GM12878 (cell line): ENCODE measurements around the gene EDC3. TPM values are rescaled to one million over a fixed set of nuclear protein-coding genes. Genes with fewer than 3 reads are reported as not detected.

Source experiments
- ATAC-seq: fragments of 200-7000 bp; cut with Tn5 transposase; 3 replicates; pipeline ENCODE4 v1.9.1; 2020; ENCODE audit warnings: mild to moderate bottlenecking, moderate library complexity
- BruUV-seq: library from RNA; stranded (reverse); fragments of 400-500 nt; replicated peaks from 2 replicates; lab custom pipeline; 2021; lab: Mats Ljungman, UMichigan
- CTCF ChIA-PET: fragments of 300-600 bp; sonication (Branson Sonifier 250); formaldehyde crosslinking; extraction: SDS; loops from one replicate; lab custom pipeline; 2021; ENCODE audit warnings: inconsistent platforms; lab: Yijun Ruan, JAX
- POLR2A ChIA-PET: fragments of 350-600 bp; formaldehyde crosslinking; extraction: SDS; loops from one replicate; lab custom pipeline; 2021; ENCODE audit warnings: inconsistent platforms; lab: Charles Lee
- RAD21 ChIA-PET: fragments of 300-600 bp; sonication (Branson Sonifier 250); formaldehyde crosslinking; loops from one replicate; lab custom pipeline; 2023; ENCODE audit warnings: antibody characterized with exemption; ENCODE audit not compliant: unreplicated experiment; lab: Charles Lee
- SMC1A ChIA-PET: fragments of 300-600 bp; sonication (Branson Sonifier 250); formaldehyde crosslinking; loops from one replicate; lab custom pipeline; 2023; ENCODE audit not compliant: unreplicated experiment, uncharacterized antibody; lab: Charles Lee
- DNase-seq: peaks from one replicate; pipeline ENCODE4 v3.0.0-alpha.2; 2011; ENCODE audit warnings: low read depth, low spot score
- FAIRE-seq: peaks from 3 replicates; lab custom pipeline; 2011; peaks lifted over from hg19 to GRCh38; lab: Jason Lieb, UNC
- H2AFZ ChIP-seq: 2 replicates; pipeline ENCODE4 v1.6.0; 2011; ENCODE audit warnings: low read depth, low read length, control low read depth; ENCODE audit not compliant: control insufficient read depth
- H3K27ac ChIP-seq: 2 replicates; pipeline ENCODE4 v1.5.1; 2011; ENCODE audit warnings: control low read depth; ENCODE audit not compliant: control insufficient read depth, insufficient read depth
- H3K27me3 ChIP-seq, 2 experiments: replicated peaks in 1 of 2; 2 replicates each; pipeline versions ENCODE4 v1.6.0 to v1.6.1; 2011; ENCODE audit warnings: low read length in 1 of 2; ENCODE audit not compliant: control insufficient read depth in 2 of 2, insufficient read depth in 2 of 2
- H3K36me3 ChIP-seq, 2 experiments: 2 replicates each; pipeline ENCODE4 v1.5.1; 2011; ENCODE audit warnings: low read length in 1 of 2; ENCODE audit not compliant: control insufficient read depth in 2 of 2, insufficient read depth in 2 of 2
- H3K4me1 ChIP-seq: 2 replicates; pipeline ENCODE4 v1.6.1; 2011; ENCODE audit warnings: mild to moderate bottlenecking, low read length, moderate library complexity, mixed read lengths; ENCODE audit not compliant: control insufficient read depth, insufficient read depth
- H3K4me2 ChIP-seq: 2 replicates; pipeline ENCODE4 v1.6.0; 2011; ENCODE audit warnings: control low read depth; ENCODE audit not compliant: control insufficient read depth, insufficient read depth
- H3K4me3 ChIP-seq: fragments of 200-600 bp; sonication (generic); 2 replicates; pipeline ENCODE4 v1.5.1; 2016
- H3K79me2 ChIP-seq: 2 replicates; pipeline ENCODE4 v1.6.0; 2011; ENCODE audit warnings: low read length; ENCODE audit not compliant: control insufficient read depth, insufficient read depth
- H3K9ac ChIP-seq: 2 replicates; pipeline ENCODE4 v1.8.0; 2011; ENCODE audit warnings: low read length, control low read depth, mixed read lengths; ENCODE audit not compliant: control insufficient read depth, insufficient read depth
- H3K9me3 ChIP-seq: replicated peaks from 3 replicates; pipeline ENCODE4 v1.5.1; 2011; ENCODE audit warnings: mild to moderate bottlenecking, low read length; ENCODE audit not compliant: control insufficient read depth, insufficient read depth
- H4K20me1 ChIP-seq: 2 replicates; pipeline ENCODE4 v1.6.0; 2011; ENCODE audit not compliant: control insufficient read depth, insufficient read depth
- DPF2 ChIP-seq: fragments of 450-650 bp; IDR thresholded peaks from 2 replicates; pipeline ENCODE4 v1.6.1; 2017; ENCODE audit warnings: mild to moderate bottlenecking
- MEF2A ChIP-seq: IDR thresholded peaks from 2 replicates; pipeline ENCODE4 v1.6.1; 2011; ENCODE audit warnings: low read depth, mild to moderate bottlenecking, low read length, moderate library complexity; ENCODE audit not compliant: insufficient read depth
- WGBS: methylation state at CpG from one replicate; pipeline ENCODE4 v1.1.6; 2016; ENCODE audit warnings: low lambda C conversion rate; ENCODE audit not compliant: insufficient replicate concordance, insufficient coverage; ENCODE audit errors: missing lambda C conversion rate; 5-methylcytosine and 5-hydroxymethylcytosine counted together
- in situ Hi-C: fragments of 300-500 bp; cut with MboI; formaldehyde crosslinking; loops from 9 replicates; pipeline ENCODE4 v1.14.3; 2018; ENCODE audit warnings: mixed read lengths
- intact Hi-C: fragments of 100-400 bp; cut with micrococcal nuclease; formaldehyde crosslinking; loops from one replicate; pipeline ENCODE4 v1.14.2; 2022; ENCODE audit not compliant: unreplicated experiment
- polyA plus RNA-seq, 11 experiments: library from polyadenylated mRNA; depleted of rRNA in 4 of 11; unstranded in 6 of 11; stranded (reverse) in 5 of 11; fragments of >200 nt; fragmentation: Nextera tagmentation in 4 of 11; fragmentation: Illumina TruSeq in 1 of 11; extraction: Ambion mirVana in 4 of 11; extraction: Trizol in 1 of 11; gene quantifications; 1 replicate in 1 of 11; 2 replicates in 10 of 11; pipeline versions ENCODE4 v1.2.1 to v1.2.3, GENCODE V29; 2011 to 2016; ENCODE audit warnings: inconsistent platforms in 2 of 11, missing spikeins in 2 of 11, low read depth in 1 of 11
- total RNA-seq, 4 experiments: library from RNA; depleted of rRNA in 3 of 4; stranded (reverse); fragments of >200 nt in 3 of 4; fragmentation: Illumina TruSeq in 1 of 4; extraction: Trizol in 1 of 4; gene quantifications; 2 replicates each; pipeline versions ENCODE4 v1.2.1 to v1.2.3, GENCODE V29; 2013 to 2021
- TF ChIP-seq, protein P1 (sequence below), 3 experiments: IDR thresholded peaks in 2 of 3; conservative IDR thresholded peaks in 1 of 3; 2 replicates each; pipeline ENCODE4 v1.5.1; 2011; ENCODE audit warnings: low read depth in 3 of 3, low read length in 3 of 3, mild to moderate bottlenecking in 3 of 3, control low read depth in 2 of 3, moderate library complexity in 2 of 3, inconsistent platforms in 1 of 3, mixed read lengths in 1 of 3; ENCODE audit not compliant: control insufficient read depth in 2 of 3, insufficient read depth in 1 of 3; ENCODE audit errors: extremely low read depth in 1 of 3

The EDC3 gene
- total and polyA plus RNA-seq, 10 of the 15 experiments (the other 5 are each of a cell fraction or from before 2014, with no cell fraction given): 11.8 to 48.4 (median 35.3) TPM

DNA sequence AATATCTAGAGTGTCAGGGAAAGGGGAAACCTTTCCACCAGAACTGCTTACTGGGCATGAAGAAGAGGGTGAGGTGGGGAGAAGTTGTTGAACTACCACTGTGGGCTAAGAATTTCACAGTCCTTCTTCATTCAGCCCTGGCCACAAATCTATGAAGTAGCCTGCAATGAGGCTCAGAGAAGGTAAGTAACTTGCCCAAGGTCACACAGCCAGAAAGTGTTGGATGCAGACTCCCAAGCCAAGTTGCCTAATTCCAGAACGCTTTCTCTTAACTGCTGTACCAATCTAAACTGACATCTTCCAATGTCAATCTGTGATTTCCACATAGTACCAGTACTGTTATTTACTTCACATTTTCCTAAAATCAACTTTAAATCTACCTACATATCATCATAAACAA lies 27.4 kb upstream of the EDC3 start:
- Histone ChIP-seq H3K79me2 (no peaks in the 10 kb centered on the region), H3K9ac (no peak overlapping the region), H3K27me3 (peaks cover 0 to 3% of the 10 kb centered on the region in 2 experiments; a peak in 3 of 4 replicates), H3K4me2 (no peak overlapping the region), H4K20me1 (no peaks in the 10 kb centered on the region), H3K9me3 (no peaks in the 10 kb centered on the region), H3K27ac (no peak overlapping the region), H2AFZ (no peak overlapping the region), H3K4me3 (no peak overlapping the region), H3K36me3 (no peaks in the 10 kb centered on the region), H3K4me1 (peaks cover 4% of the 10 kb centered on the region)
- in situ Hi-C loops: no loop called here
- no TSS peak for BruUV-seq
- TF ChIP-seq, protein P1, sequence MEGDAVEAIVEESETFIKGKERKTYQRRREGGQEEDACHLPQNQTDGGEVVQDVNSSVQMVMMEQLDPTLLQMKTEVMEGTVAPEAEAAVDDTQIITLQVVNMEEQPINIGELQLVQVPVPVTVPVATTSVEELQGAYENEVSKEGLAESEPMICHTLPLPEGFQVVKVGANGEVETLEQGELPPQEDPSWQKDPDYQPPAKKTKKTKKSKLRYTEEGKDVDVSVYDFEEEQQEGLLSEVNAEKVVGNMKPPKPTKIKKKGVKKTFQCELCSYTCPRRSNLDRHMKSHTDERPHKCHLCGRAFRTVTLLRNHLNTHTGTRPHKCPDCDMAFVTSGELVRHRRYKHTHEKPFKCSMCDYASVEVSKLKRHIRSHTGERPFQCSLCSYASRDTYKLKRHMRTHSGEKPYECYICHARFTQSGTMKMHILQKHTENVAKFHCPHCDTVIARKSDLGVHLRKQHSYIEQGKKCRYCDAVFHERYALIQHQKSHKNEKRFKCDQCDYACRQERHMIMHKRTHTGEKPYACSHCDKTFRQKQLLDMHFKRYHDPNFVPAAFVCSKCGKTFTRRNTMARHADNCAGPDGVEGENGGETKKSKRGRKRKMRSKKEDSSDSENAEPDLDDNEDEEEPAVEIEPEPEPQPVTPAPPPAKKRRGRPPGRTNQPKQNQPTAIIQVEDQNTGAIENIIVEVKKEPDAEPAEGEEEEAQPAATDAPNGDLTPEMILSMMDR (IDR thresholded peaks at IDR 0.05 in 2 of 3, conservative IDR thresholded peaks at IDR 0.05 in 1 of 3; ENCODE audit: control insufficient read depth in 2 of 3, extremely low read depth in 1 of 3, insufficient read depth in 1 of 3, low read depth in 3 of 3, low read length in 3 of 3): no peak
- 67% methylated on average over 1 of the region's 1 CpG for WGBS
- DNase-seq (no peak), FAIRE-seq (no peak), ATAC-seq (no peak)
- POLR2A ChIA-PET: no interaction called here
- intact Hi-C loops: no loop called here
- RAD21 ChIA-PET: no interaction called here
- CTCF ChIA-PET: no interaction called here
- SMC1A ChIA-PET: interaction anchor here (1.4 kb wide), 1 partner anchor 46 kb away, joined by 3 read pairs; no protein-coding TSS in a partner anchor

DNA sequence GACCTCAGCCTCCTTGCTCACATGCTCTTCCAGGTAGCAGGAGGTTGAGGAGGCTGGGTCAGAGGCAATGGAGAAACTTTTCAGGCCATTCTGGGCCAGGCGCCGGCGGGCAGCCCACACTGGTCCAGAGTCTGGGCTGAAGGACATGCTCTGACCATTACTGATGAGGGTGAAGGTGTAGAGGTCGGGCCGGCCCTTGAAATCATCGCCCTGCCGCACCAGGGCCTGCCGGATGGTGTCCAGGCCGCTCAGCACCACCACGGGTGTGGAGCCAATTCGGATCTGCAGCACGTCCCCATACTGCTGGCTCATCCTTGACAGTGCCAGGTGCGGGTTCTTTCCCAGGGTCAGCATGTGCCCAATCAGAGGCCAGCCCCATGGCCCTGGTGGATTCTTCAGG lies 26.8 kb upstream of the EDC3 start:
- BruUV-seq: no TSS peak
- in situ Hi-C loops (no loop called here), intact Hi-C loops (no loop called here)
- Histone ChIP-seq H3K9ac (no peak overlapping the region), H3K36me3 (no peaks in the 10 kb centered on the region), H3K27me3 (peaks cover 0 to 3% of the 10 kb centered on the region in 2 experiments; a peak in 3 of 4 replicates), H3K4me1 (peaks cover 4% of the 10 kb centered on the region), H2AFZ (no peak overlapping the region), H4K20me1 (no peaks in the 10 kb centered on the region), H3K27ac (no peak overlapping the region), H3K4me2 (no peak overlapping the region), H3K9me3 (no peaks in the 10 kb centered on the region), H3K4me3 (no peak overlapping the region), H3K79me2 (no peaks in the 10 kb centered on the region)
- TF ChIP-seq DPF2: no peak
- TF ChIP-seq MEF2A: no peak
- ChIA-PET RAD21 (no interaction called here), CTCF (no interaction called here), POLR2A (no interaction called here), SMC1A (no interaction called here)
- ATAC-seq (no peak), DNase-seq (no peak), FAIRE-seq (no peak)
- WGBS: 66% methylated on average over 13 of the region's 13 CpGs
